HG02852 (cell line): ENCODE data around the gene LYST.
"Not testable (repeated sequence)": the region's sequence is repeated elsewhere in the genome, so short reads cannot be mapped to it uniquely, and the experiment has no call there.

Experiments
- ATAC-seq: cut with Tn5 transposase; IDR thresholded peaks from one replicate; pipeline ENCODE4 v1.9.1; 2021; ENCODE audit warnings: mild to moderate bottlenecking, moderate library complexity; ENCODE audit not compliant: unreplicated experiment

The LYST gene

GRCh38 chr1:235766794-235767285, 99.9 kb downstream of the LYST start:
- no peak for ATAC-seq

- peak; percentile 56 for ATAC-seq
These were observed 102.7 kb downstream of the LYST start for GRCh38 chr1:235763962-235764361.

GRCh38 chr1:235759336-235759735, 107.4 kb downstream of the LYST start:
- ATAC-seq = no peak

- no peak for ATAC-seq
These were observed 107.8 kb downstream of the LYST start for GRCh38 chr1:235758931-235759330.

GRCh38 chr1:235757587-235758096, 109.1 kb downstream of the LYST start:
- ATAC-seq = no peak

- ATAC-seq = not testable (repeated sequence)
These were observed 112.5 kb downstream of the LYST start for GRCh38 chr1:235754186-235754585.

- ATAC-seq = no peak
These were observed 116.9 kb downstream of the LYST start for GRCh38 chr1:235749755-235750300.

GRCh38 chr1:235748747-235749146, 118.0 kb downstream of the LYST start:
- ATAC-seq = no peak

- ATAC-seq = no peak
These were observed 120.5 kb downstream of the LYST start for GRCh38 chr1:235746245-235746644.

- ATAC-seq = no peak
These were observed 121.1 kb downstream of the LYST start for GRCh38 chr1:235745503-235746136.

GRCh38 chr1:235742914-235743599, 123.6 kb downstream of the LYST start:
- no peak for ATAC-seq

GRCh38 chr1:235741294-235741693, 125.4 kb downstream of the LYST start:
- ATAC-seq = no peak

GRCh38 chr1:235739631-235740030, 127.1 kb downstream of the LYST start:
- ATAC-seq = no peak

GRCh38 chr1:235739124-235739523, 127.6 kb downstream of the LYST start:
- ATAC-seq = no peak

- ATAC-seq = no peak
These were observed 129.0 kb downstream of the LYST start for GRCh38 chr1:235737751-235738150.

- no peak for ATAC-seq
These were observed 130.4 kb downstream of the LYST start for GRCh38 chr1:235736263-235736662.

- ATAC-seq = no peak
These were observed 131.1 kb downstream of the LYST start for GRCh38 chr1:235735621-235736020.

- no peak for ATAC-seq
These were observed 132.4 kb downstream of the LYST start for GRCh38 chr1:235734335-235734734.

GRCh38 chr1:235730007-235730406, 136.7 kb downstream of the LYST start:
- ATAC-seq = no peak

GRCh38 chr1:235726557-235726956, 140.1 kb downstream of the LYST start:
- no peak for ATAC-seq

- ATAC-seq = no peak
These were observed 141.3 kb downstream of the LYST start for GRCh38 chr1:235725434-235725833.

GRCh38 chr1:235724730-235725129, 142.0 kb downstream of the LYST start:
- ATAC-seq = no peak
